COLO668 (cell line): ENCODE results near the gene SMG5.
"Not testable (repeated sequence)": the region's sequence is repeated elsewhere in the genome, so short reads cannot be mapped to it uniquely, and the experiment has no call there.

Experiments
- DNase-seq: peaks from one replicate; lab custom pipeline; 2025; ENCODE audit not compliant: unreplicated experiment; lab: John Stamatoyannopoulos, UW

The SMG5 gene

GRCh38 chr1:156216361-156217086, 66.1 kb downstream of the SMG5 start:
- not testable (repeated sequence) for DNase-seq

GRCh38 chr1:156214024-156214748, 68.4 kb downstream of the SMG5 start:
- DNase-seq, result peak; percentile 18

DNA sequence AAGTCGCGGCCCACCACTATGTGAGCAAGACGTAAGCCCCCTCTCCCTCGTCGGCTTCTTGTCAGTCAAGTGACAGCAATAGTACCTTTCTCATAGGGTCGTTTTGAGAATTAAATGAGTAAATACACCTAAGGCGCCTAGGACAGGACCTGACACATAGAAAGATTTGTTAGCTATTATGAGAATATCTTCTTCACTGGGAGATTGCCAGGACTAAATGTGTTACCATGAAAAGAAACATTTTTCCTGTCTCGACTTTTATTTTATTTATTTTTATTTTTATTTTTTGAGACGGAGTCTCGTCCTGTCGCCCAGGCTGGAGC, 69.0 kb downstream of the SMG5 start:
- no peak for DNase-seq

DNA sequence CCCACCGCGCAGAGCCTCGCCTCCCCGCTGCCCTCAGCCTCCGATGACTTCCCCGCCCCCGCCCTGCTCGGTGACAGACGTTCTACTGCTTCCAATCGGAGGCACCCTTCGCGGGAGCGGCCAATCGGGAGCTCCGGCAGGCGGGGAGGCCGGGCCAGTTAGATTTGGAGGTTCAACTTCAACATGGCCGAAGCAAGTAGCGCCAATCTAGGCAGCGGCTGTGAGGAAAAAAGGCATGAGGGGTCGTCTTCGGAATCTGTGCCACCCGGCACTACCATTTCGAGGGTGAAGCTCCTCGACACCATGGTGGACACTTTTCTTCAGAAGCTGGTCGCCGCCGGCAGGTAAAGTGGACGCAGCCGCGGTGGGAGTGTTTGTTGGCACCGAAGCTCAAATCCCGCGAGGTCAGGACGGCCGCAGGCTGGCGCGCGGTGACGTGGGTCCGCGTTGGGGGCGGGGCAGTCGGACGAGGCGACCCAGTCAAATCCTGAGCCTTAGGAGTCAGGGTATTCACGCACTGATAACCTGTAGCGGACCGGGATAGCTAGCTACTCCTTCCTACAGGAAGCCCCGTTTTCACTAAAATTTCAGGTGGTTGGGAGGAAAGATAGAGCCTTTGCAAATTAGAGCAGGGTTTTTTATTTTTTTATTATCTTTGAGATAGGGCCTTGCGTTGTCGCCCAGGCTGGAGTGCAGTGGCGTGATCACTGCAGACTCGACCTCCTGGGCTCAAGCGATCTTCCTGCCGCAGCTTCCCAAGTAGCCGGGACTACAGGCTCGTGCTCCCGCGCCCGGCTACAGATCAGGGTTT, 69.6 kb downstream of the SMG5 start, which contains the start of gene PMF1:
TSS of gene PMF1 (plus strand) at position 175 of the 811 bp plus-strand sequence. CDS start at position 184, 9 bp downstream.
- DNase-seq, result peak; percentile 98

GRCh38 chr1:156212130-156212529, 70.5 kb downstream of the SMG5 start:
- no peak for DNase-seq

DNA sequence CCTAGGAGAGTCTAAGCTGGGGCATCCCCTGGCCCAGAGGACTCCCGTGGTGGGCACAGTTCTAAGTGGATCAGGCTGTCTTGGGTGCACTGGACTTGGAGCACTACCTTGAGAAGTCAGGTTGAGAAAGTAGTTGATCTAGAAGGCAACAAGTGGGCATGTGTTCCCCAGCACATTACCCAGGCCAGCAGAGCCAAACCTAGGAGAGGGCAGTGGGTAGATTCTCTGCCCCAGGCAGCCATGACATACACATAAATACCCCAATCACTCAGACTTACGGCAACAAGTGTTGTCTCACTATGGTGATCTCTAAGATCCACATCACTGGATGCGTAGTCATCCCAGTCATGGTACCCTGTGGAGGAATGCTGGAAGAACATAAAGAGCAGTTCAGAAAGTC, 71.4 kb downstream of the SMG5 start:
- DNase-seq, result no peak

- no peak for DNase-seq
These were observed 77.9 kb downstream of the SMG5 start for GRCh38 chr1:156204686-156205085.

DNA sequence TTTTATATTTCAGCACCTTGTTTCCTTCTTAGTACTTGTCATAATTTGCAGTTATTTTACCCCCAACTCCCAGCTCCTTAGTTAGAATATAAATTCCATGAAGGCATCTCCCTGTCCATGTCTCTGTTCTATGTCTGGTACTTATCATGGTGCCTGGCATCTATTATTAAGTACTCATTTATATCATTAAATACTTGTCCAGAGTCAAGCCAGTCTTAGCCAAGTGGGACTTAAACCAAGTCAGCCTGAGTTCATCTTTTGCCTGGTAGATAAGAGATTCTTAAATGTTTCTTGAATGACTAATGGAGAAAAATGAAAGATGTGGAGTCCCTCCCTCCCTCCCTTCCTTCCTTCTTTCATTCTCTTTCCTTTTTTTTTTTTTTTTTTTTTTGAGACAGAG, 79.3 kb downstream of the SMG5 start:
- no peak for DNase-seq

GRCh38 chr1:156200044-156200443, 82.6 kb downstream of the SMG5 start:
- no peak for DNase-seq
